Activated CD4-positive, alpha-beta T cell treated with anti-CD3 and anti-CD28 coated beads, Interleukin-2, amount 10 ng/mL, durations not matched to agents 24 days and 14 days (primary cell): ENCODE data around the gene ANP32E. TPM values are rescaled to one million over a fixed set of nuclear protein-coding genes. Genes with fewer than 3 reads are reported as not detected.
"Not testable (repeated sequence)": the region's sequence is repeated elsewhere in the genome, so short reads cannot be mapped to it uniquely, and the experiment has no call there.

Experiments used
- DNase-seq: peaks from one replicate; pipeline ENCODE4 v3.0.0; 2022
- H3K27ac Mint-ChIP-seq: one replicate; pipeline ENCODE4 v1.8.0; 2022; ENCODE audit warnings: mild to moderate bottlenecking, mixed read lengths
- H3K27me3 Mint-ChIP-seq: one replicate; pipeline ENCODE4 v1.8.0; 2022; ENCODE audit warnings: mixed read lengths
- H3K36me3 Mint-ChIP-seq: one replicate; pipeline ENCODE4 v1.8.0; 2022; ENCODE audit warnings: low read depth, mild to moderate bottlenecking, mixed read lengths
- H3K4me1 Mint-ChIP-seq: one replicate; pipeline ENCODE4 v1.8.0; 2021; ENCODE audit warnings: mixed read lengths
- H3K4me3 Mint-ChIP-seq: one replicate; pipeline ENCODE4 v1.8.0; 2022; ENCODE audit warnings: mild to moderate bottlenecking, moderate library complexity, mixed read lengths
- H3K9me3 Mint-ChIP-seq: one replicate; pipeline ENCODE4 v1.8.0; 2021; ENCODE audit warnings: mixed read lengths
- intact Hi-C: fragments of 100-400 bp; cut with micrococcal nuclease; formaldehyde crosslinking; loops from one replicate; pipeline ENCODE4 v1.15.1; 2023
- total RNA-seq: library from RNA; stranded (reverse); gene quantifications from 2 replicates; pipeline ENCODE4 v1.2.3, GENCODE V29; 2022

The ANP32E gene
- total RNA-seq, 1 donor from 2014 or later, result 201 TPM

- H3K27me3 Mint-ChIP-seq, result peaks cover 20% of the 10 kb centered on the region
- peaks cover 24% of the 10 kb centered on the region for H3K4me1 Mint-ChIP-seq
- DNase-seq, result no peak
- H3K36me3 Mint-ChIP-seq, result peaks cover 26% of the 10 kb centered on the region
- no peak overlapping the region for H3K4me3 Mint-ChIP-seq
- no peak overlapping the region for H3K27ac Mint-ChIP-seq
- no peaks in the 10 kb centered on the region for H3K9me3 Mint-ChIP-seq
- intact Hi-C loops, result no loop called here
Observed at GRCh38 chr1:150263549-150263948, 27.6 kb upstream of the ANP32E start.

GRCh38 chr1:150262388-150263320 lies 26.7 kb upstream of the ANP32E start:
- intact Hi-C loops, result no loop called here
- Mint-ChIP-seq H3K4me3 (no peak overlapping the region), H3K4me1 (peaks cover 18% of the 10 kb centered on the region), H3K36me3 (peaks cover 26% of the 10 kb centered on the region), H3K27ac (no peak overlapping the region), H3K9me3 (no peaks in the 10 kb centered on the region), H3K27me3 (peaks cover 28% of the 10 kb centered on the region)
- no peak for DNase-seq

GRCh38 chr1:150261367-150261766 lies 25.5 kb upstream of the ANP32E start:
- DNase-seq, result no peak
- peaks cover 11% of the 10 kb centered on the region for H3K4me1 Mint-ChIP-seq
- H3K9me3 Mint-ChIP-seq, result no peaks in the 10 kb centered on the region
- intact Hi-C loops, result no loop called here
- peaks cover 17% of the 10 kb centered on the region for H3K36me3 Mint-ChIP-seq
- peaks cover 40% of the 10 kb centered on the region for H3K27me3 Mint-ChIP-seq
- no peak overlapping the region for H3K27ac Mint-ChIP-seq
- no peak overlapping the region for H3K4me3 Mint-ChIP-seq

DNA sequence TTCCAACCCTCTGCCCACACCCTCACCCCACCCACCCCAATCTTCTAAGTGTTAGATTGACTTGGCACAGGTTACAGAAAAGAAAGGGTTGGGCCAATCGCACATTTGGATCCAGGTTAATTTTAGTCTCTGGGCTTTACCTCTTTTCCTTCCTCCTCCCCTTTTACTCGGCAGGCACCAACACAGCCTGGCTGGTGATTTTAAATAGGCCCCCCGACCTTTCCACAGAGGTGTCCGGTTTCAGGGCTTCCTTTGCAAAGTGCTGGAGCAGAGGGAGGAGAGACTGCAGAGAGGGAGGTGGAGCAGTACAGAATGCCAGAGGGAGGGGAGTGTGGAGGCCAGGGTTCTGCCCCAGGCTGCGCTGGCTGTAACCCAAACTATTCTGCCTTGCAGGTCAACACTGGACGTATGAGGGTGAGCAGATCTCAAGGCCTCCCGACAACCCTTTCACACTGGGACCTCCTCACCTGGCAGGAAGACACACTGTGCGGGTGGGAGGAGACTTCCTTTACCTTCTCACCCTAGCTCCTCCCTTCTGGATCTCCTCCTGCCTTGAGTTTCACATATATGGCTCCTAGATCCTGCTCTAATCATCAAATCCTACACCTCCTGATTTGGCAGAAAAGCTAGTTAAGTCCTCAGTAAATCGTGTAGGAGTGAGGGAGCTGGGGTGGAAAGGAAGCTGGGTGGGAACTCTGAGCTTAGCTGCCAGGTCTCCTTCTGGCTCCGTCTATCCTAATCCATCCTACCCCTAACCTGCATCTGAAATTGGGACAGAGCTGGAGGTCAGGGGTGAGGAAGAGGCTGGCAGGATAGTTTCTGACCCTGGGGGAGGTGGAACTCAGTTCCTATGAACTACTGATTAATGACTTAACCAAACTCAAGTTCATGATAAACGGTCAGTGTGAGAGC lies 24.1 kb upstream of the ANP32E start:
- no peak for DNase-seq
- Mint-ChIP-seq H3K36me3 (peaks cover 4% of the 10 kb centered on the region), H3K27me3 (peaks cover 49% of the 10 kb centered on the region), H3K4me1 (peaks cover 18% of the 10 kb centered on the region), H3K9me3 (no peaks in the 10 kb centered on the region), H3K4me3 (no peak overlapping the region), H3K27ac (no peak overlapping the region)
- intact Hi-C loops, result loop anchor here (5.0 kb wide), 3 partner anchors 62 to 272 kb away; partner anchors contain the start of gene PRPF3

DNA sequence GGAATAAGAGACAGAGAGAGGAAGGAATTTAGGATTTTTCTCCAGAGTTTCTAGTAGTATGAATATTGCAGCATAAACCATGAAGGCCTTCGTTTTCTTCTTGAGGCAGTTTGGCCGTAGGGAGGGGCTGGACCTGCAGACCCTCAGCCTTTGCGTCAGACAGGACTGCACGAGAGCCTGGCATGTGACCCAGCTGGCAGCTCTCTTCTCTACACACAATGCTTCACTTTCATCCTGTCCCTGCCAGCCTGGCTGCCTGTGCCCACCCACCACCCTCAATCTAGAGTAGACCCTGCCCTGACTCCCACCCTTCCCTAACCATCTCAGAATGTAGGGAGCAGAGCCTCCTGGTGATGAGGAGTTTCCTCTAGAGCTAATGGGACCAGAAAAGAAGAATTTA lies 23.3 kb upstream of the ANP32E start:
- H3K27me3 Mint-ChIP-seq, result peaks cover 49% of the 10 kb centered on the region
- no peaks in the 10 kb centered on the region for H3K36me3 Mint-ChIP-seq
- DNase-seq, result no peak
- H3K9me3 Mint-ChIP-seq, result no peaks in the 10 kb centered on the region
- H3K4me1 Mint-ChIP-seq, result peaks cover 18% of the 10 kb centered on the region
- intact Hi-C loops, result loop anchor here (5.0 kb wide), 3 partner anchors 63 to 273 kb away; partner anchors contain the start of gene PRPF3
- no peak overlapping the region for H3K4me3 Mint-ChIP-seq
- H3K27ac Mint-ChIP-seq, result no peak overlapping the region

GRCh38 chr1:150257624-150258585 lies 22.0 kb upstream of the ANP32E start, which contains the start of gene CA14:
Gene CA14 (plus strand): TSS chr1:150257774. CDS start chr1:150258129, 355 bp downstream.
- H3K27me3 Mint-ChIP-seq, result peaks cover 52% of the 10 kb centered on the region
- H3K4me3 Mint-ChIP-seq, result no peak within 1 kb of the TSS
- no peak for DNase-seq
- no peak within 1 kb of the TSS for H3K27ac Mint-ChIP-seq
- peaks cover 18% of the 10 kb centered on the region for H3K4me1 Mint-ChIP-seq
- no peaks in the 10 kb centered on the region for H3K9me3 Mint-ChIP-seq
- no peaks in the 10 kb centered on the region for H3K36me3 Mint-ChIP-seq
- intact Hi-C loops, result loop anchor here (2.0 to 5.0 kb wide), 4 partner anchors 21 to 274 kb away; partner anchors contain the start of genes ANP32E and PRPF3

DNA sequence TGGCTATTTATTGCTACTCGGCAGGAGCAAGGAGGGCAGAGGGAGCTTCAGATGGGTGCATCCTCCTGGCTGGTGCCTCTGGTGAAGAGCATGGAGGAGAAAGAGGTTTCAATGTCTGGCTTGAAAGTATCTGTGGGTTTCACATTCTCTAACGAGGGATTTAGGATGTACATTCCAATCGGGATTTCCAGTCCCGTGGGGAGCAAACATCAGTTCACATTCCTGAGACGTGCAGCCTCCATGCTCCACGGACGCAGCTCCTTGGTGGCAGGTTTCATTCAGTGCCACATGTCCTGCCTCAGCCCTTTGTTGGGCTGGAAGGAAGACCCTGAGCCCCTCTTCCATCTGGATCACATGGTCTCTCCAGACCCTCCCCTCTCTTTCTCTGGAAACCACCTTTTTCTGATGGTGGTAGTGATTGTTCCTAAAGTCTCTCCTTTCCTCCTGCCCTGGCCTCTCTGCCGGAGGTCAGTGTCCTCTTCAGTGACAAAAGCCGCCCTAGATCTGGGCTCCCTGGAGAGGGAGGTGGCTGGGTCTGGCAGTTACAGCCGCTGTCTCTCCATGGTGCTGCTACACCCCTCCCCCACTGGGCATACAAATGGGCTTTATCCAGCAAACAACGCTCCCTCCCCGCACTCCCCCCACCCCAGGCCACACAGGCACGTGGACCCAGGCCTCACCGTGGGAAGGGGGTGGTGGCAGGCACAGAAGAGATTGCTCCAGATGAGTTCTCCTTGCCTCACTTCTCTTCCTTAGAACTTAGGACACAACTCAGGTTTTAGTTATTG lies 20.8 kb upstream of the ANP32E start:
- Mint-ChIP-seq H3K27ac (no peak overlapping the region), H3K4me3 (no peak overlapping the region), H3K27me3 (peaks cover 52% of the 10 kb centered on the region), H3K36me3 (no peaks in the 10 kb centered on the region), H3K4me1 (peaks cover 18% of the 10 kb centered on the region), H3K9me3 (no peaks in the 10 kb centered on the region)
- DNase-seq, result no peak
- intact Hi-C loops, result loop anchor here (2.0 to 5.0 kb wide), 4 partner anchors 20 to 276 kb away; partner anchors contain the start of genes ANP32E and PRPF3

DNA sequence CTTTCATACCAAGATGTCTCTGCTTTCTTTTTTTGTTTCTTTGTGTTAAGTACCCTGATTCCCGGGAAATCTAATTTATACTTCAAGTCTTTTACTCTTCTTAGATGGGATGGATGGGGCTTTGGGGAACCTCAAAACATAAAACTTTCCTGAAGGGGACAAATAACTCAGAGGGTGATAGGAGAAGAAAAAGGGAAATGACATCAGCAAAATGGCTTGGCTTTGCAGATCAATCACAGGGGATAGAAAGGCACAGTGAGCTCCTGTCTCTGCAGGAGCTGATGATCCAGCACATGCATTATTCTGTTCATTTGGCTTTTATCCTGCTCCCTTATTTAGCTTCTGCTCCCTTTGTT lies 20.3 kb upstream of the ANP32E start:
- Mint-ChIP-seq H3K4me3 (peak overlapping the region; percentile 76), H3K27me3 (peaks cover 52% of the 10 kb centered on the region), H3K27ac (no peak overlapping the region), H3K36me3 (no peaks in the 10 kb centered on the region), H3K9me3 (no peaks in the 10 kb centered on the region), H3K4me1 (peaks cover 18% of the 10 kb centered on the region)
- no peak for DNase-seq
- intact Hi-C loops, result loop anchor here (2.0 to 5.0 kb wide), 4 partner anchors 19 to 276 kb away; partner anchors contain the start of genes ANP32E and PRPF3

DNA sequence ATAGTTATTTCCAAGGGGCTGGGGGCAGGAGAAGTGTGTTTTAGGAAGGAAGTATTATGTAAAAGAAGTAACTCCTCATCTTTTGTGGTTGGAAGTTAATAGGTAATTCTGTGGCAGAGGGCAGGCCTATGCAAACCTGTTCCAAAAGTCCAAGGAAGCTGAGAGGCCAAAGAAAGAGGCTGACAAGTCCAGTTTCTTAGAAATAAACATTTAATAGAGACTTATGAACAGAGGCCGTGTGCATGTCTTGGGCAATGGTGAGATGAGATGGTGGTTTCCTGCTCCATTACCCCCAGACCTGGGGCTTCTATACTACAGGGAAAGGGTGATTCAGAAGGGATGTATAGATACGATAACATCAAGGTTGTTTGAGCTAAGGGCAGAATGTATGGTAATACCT lies 14.0 kb upstream of the ANP32E start:
- no peak overlapping the region for H3K4me3 Mint-ChIP-seq
- intact Hi-C loops, result no loop called here
- no peaks in the 10 kb centered on the region for H3K4me1 Mint-ChIP-seq

GRCh38 chr1:150243003-150243402 lies 7.1 kb upstream of the ANP32E start:
- no peak overlapping the region for H3K4me3 Mint-ChIP-seq

More for the DNA sequence above, 14.0 kb upstream of the ANP32E start:
- Mint-ChIP-seq H3K36me3 (no peaks in the 10 kb centered on the region), H3K27me3 (peaks cover 9% of the 10 kb centered on the region), H3K9me3 (no peaks in the 10 kb centered on the region), H3K27ac (no peak overlapping the region)
- DNase-seq, result no peak

DNA sequence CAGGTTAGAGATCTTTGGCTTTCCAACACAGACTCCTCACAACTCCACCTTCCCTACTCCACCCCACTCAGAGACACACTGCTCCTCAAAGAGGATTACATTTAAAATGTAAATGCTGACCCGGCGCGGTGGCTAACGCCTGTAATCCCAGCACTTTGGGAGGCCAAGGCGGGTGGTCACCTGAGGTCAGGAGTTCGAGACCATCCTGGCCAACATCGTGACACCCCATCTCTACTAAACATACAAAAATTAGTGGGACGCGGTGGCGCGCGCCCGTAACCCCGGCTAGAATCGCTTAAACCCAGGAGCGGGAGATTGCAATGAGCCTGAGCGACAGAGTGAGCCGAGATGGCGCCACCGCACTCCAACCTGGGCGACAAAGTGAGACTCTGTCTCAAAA lies 1.8 kb upstream of the ANP32E start:
- Mint-ChIP-seq H3K4me3 (no peak overlapping the region), H3K36me3 (peaks cover 12% of the 10 kb centered on the region), H3K4me1 (peaks cover 15% of the 10 kb centered on the region), H3K27me3 (peaks cover 6% of the 10 kb centered on the region), H3K9me3 (no peaks in the 10 kb centered on the region), H3K27ac (peak overlapping the region; percentile 8)
- intact Hi-C loops, result loop anchor here (2.0 to 10.0 kb wide), 4 partner anchors 19 to 737 kb away; partner anchors contain the start of genes CA14, CERS2 and CIART
- DNase-seq, result no peak

More at GRCh38 chr1:150243003-150243402, 7.1 kb upstream of the ANP32E start:
- Mint-ChIP-seq H3K9me3 (no peaks in the 10 kb centered on the region), H3K27ac (no peak overlapping the region), H3K36me3 (no peaks in the 10 kb centered on the region), H3K4me1 (no peaks in the 10 kb centered on the region), H3K27me3 (peaks cover 11% of the 10 kb centered on the region)
- intact Hi-C loops, result no loop called here
- no peak for DNase-seq

DNA sequence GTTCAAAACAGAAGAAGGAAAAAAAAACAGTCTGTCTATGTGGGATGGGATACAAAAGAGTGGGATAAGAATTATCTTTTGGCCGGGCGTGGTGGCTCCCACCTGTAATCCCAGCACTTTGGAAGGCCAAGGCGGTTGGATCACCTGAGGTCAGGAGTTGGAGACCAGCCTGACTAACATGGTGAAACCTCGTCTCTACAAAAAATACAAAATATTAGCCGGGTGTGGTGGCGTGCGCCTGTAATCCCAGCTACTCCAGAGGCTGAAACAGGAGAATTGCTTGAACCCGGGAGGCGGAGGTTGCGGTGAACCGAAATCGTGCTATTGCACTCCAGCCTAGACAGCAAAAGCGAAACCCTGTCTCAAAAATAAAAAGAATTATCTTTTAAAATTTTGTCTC lies 1.3 kb upstream of the ANP32E start:
- H3K4me3 Mint-ChIP-seq, H3K9me3 Mint-ChIP-seq, H3K27me3 Mint-ChIP-seq, H3K27ac Mint-ChIP-seq, DNase-seq: not testable (repeated sequence)
- Mint-ChIP-seq H3K36me3 (peaks cover 12% of the 10 kb centered on the region), H3K4me1 (peaks cover 16% of the 10 kb centered on the region)
- intact Hi-C loops, result loop anchor here (2.0 to 10.0 kb wide), 4 partner anchors 20 to 738 kb away; partner anchors contain the start of genes CA14, CERS2 and CIART
